ENCODE measurements around the gene SPPL2C. TPM values are rescaled to one million over a fixed set of nuclear protein-coding genes. Genes with fewer than 3 reads are reported as not detected.

SPPL2C gene
- total RNA-seq: not detected in 2 replicates

- Histone ChIP-seq H3K4me3 (ENCODE audit: low read depth, low read length) (no peak within 1 kb of the TSS), H3K27me3 (ENCODE audit: control insufficient read depth, insufficient read depth, low read length) (peaks cover 3% of the 10 kb centered on the region), H3K36me3 (ENCODE audit: control insufficient read depth, insufficient read depth, low read length) (no peaks in the 10 kb centered on the region)
- DNase-seq (ENCODE audit: low read depth): no peak
- no peak for TF ChIP-seq CTCF (IDR thresholded peaks at IDR 0.05; ENCODE audit: insufficient read depth, low read length, poor library complexity, severe bottlenecking)
Observed at GRCh38 chr17:45844695-45845375, at the start of gene SPPL2C. SPPL2C (plus strand) TSS chr17:45844881; CDS start chr17:45844907, 26 bp downstream.

DNA sequence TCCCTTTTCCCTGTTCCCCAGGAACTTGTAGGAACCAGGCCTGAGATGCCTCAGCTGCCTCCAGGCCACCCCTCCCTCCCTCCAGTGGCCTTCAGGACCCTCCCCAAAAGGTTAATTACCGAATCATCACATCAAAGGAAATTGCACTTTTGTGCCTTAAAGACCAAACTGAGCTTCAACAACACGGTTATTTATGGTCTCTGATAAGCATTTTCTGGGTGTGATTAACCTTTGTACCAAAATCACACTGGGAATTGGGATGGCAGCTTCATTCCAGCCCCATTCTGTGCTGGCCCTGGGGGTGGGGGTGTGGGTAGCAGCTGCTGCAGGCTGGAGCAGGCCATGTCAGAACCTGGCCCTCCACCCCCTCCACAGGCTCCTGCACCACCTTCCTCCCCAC is 43.9 kb upstream of the SPPL2C start:
- DNase-seq (ENCODE audit: low read depth): no peak
- TF ChIP-seq CTCF (IDR thresholded peaks at IDR 0.05; ENCODE audit: insufficient read depth, low read length, poor library complexity, severe bottlenecking): no peak
- Histone ChIP-seq H3K27me3 (ENCODE audit: control insufficient read depth, insufficient read depth, low read length) (peaks cover 23% of the 10 kb centered on the region), H3K4me3 (ENCODE audit: low read depth, low read length) (no peak overlapping the region), H3K36me3 (ENCODE audit: control insufficient read depth, insufficient read depth, low read length) (no peaks in the 10 kb centered on the region)

DNA sequence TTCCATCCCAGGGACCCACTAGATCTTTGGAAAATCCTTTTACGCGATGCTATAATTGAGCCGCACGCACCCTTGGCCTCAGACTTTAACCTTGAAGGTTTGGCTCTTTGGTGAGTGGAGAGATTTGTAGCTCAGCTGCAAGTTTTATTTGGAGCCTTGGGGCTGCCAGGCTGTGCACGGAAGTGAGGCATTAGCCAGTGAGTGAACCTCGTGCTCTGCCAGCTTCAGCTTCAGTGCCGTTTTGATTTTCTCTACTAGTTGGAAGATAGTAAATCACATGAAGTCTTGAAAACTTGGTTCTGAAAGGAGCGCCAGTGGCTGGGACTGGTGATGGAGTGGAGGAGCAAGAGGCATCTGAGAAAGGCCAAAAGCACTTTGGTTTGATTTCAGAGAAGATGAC is 43.3 kb upstream of the SPPL2C start:
- peaks cover 19% of the 10 kb centered on the region for H3K27me3 ChIP-seq (ENCODE audit: control insufficient read depth, insufficient read depth, low read length)
- no peak for DNase-seq (ENCODE audit: low read depth)
- TF ChIP-seq CTCF (IDR thresholded peaks at IDR 0.05; ENCODE audit: insufficient read depth, low read length, poor library complexity, severe bottlenecking): no peak
- H3K4me3 ChIP-seq (ENCODE audit: low read depth, low read length): no peak overlapping the region
- H3K36me3 ChIP-seq (ENCODE audit: control insufficient read depth, insufficient read depth, low read length): no peaks in the 10 kb centered on the region

DNA sequence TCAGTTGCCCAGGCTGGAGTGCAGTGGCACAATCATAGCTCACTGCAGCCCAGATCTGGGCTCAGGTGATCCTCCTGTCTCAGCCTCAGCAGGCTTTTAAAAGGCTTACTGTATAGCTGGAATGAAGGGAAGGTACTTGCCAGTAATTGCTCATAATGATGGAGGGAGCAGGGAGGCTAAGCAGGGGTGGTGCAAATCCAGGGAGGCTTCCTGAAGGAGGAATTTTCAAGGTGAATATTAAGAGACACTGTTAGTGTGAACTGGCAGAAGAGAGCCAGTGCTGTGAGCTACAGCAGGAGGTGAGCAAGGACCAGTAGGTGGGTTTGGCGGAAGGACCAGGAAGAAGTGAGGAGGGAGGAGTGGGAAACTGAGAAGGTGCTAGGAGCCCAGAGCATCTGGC is 35.8 kb upstream of the SPPL2C start:
- TF ChIP-seq CTCF (IDR thresholded peaks at IDR 0.05; ENCODE audit: insufficient read depth, low read length, poor library complexity, severe bottlenecking): no peak
- no peaks in the 10 kb centered on the region for H3K36me3 ChIP-seq (ENCODE audit: control insufficient read depth, insufficient read depth, low read length)
- peaks cover 8% of the 10 kb centered on the region for H3K27me3 ChIP-seq (ENCODE audit: control insufficient read depth, insufficient read depth, low read length)
- no peak overlapping the region for H3K4me3 ChIP-seq (ENCODE audit: low read depth, low read length)
- DNase-seq (ENCODE audit: low read depth): no peak

GRCh38 chr17:45809499-45809898 is 35.2 kb upstream of the SPPL2C start:
- TF ChIP-seq CTCF (IDR thresholded peaks at IDR 0.05; ENCODE audit: insufficient read depth, low read length, poor library complexity, severe bottlenecking): no peak
- peaks cover 8% of the 10 kb centered on the region for H3K27me3 ChIP-seq (ENCODE audit: control insufficient read depth, insufficient read depth, low read length)
- DNase-seq (ENCODE audit: low read depth): no peak
- no peaks in the 10 kb centered on the region for H3K36me3 ChIP-seq (ENCODE audit: control insufficient read depth, insufficient read depth, low read length)
- no peak overlapping the region for H3K4me3 ChIP-seq (ENCODE audit: low read depth, low read length)

GRCh38 chr17:45812102-45812501 is 32.6 kb upstream of the SPPL2C start:
- no peak for TF ChIP-seq CTCF (IDR thresholded peaks at IDR 0.05; ENCODE audit: insufficient read depth, low read length, poor library complexity, severe bottlenecking)
- no peaks in the 10 kb centered on the region for H3K36me3 ChIP-seq (ENCODE audit: control insufficient read depth, insufficient read depth, low read length)
- peaks cover 8% of the 10 kb centered on the region for H3K27me3 ChIP-seq (ENCODE audit: control insufficient read depth, insufficient read depth, low read length)
- no peak for DNase-seq (ENCODE audit: low read depth)
- H3K4me3 ChIP-seq (ENCODE audit: low read depth, low read length): no peak overlapping the region
